HG03066 (cell line): ENCODE measurements around the gene SLC5A5.

Experiments
- ATAC-seq: cut with Tn5 transposase; IDR thresholded peaks from one replicate; pipeline ENCODE4 v1.9.1; 2021; ENCODE audit warnings: low read depth; ENCODE audit not compliant: unreplicated experiment

The SLC5A5 gene

GRCh38 chr19:17846146-17846545, 25.6 kb upstream of the SLC5A5 start:
- no peak for ATAC-seq

DNA sequence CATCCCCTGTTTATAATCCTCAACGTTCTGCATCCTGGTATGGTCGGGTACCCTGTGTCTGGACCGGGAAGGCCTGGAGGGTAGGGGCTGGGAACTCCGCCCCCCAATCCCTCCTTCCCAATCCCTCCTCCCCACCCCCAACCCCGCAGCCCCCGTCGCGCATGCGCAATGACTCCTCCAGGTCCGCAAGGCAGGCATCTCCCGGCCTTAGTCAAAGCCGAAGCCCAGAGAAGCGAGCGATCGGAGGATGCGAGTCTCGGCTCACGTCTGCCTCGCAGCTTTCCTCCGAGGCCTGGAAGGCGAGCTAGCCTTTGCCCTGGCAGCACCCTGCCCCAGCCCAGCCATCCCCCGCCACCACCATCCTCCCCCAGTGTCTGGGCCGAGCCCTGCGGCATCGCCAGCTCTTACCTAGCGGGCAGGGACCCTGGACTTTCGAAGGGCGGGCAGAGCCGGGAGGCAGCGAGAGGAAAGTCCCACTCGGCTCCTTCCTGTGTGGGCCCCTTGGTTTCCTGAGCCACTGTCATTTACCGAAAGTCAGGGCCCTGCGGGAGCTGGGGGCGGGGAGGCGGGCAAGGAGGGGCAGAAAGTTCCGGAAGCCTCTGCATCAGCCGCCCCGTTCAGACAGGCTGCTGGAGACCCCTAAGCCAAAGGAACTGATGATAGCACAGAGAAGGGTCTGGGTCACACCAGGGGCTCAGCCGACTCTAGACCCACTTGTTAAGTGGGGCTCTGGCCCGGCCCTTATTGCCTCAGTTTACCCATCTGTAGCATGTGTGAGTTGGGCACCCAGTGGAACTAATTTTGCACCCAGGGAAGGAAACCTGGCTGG, 24.0 kb upstream of the SLC5A5 start, which contains the start of gene JAK3:
TSS of gene JAK3 (minus strand) at position 445 of the 829 bp plus-strand sequence. CDS start 3,565 bp downstream, outside the sequence.
- no peak for ATAC-seq

GRCh38 chr19:17848595-17849292, 23.0 kb upstream of the SLC5A5 start:
- ATAC-seq, result no peak

- ATAC-seq, result no peak
These were observed 17.7 kb upstream of the SLC5A5 start for GRCh38 chr19:17854061-17854460.

DNA sequence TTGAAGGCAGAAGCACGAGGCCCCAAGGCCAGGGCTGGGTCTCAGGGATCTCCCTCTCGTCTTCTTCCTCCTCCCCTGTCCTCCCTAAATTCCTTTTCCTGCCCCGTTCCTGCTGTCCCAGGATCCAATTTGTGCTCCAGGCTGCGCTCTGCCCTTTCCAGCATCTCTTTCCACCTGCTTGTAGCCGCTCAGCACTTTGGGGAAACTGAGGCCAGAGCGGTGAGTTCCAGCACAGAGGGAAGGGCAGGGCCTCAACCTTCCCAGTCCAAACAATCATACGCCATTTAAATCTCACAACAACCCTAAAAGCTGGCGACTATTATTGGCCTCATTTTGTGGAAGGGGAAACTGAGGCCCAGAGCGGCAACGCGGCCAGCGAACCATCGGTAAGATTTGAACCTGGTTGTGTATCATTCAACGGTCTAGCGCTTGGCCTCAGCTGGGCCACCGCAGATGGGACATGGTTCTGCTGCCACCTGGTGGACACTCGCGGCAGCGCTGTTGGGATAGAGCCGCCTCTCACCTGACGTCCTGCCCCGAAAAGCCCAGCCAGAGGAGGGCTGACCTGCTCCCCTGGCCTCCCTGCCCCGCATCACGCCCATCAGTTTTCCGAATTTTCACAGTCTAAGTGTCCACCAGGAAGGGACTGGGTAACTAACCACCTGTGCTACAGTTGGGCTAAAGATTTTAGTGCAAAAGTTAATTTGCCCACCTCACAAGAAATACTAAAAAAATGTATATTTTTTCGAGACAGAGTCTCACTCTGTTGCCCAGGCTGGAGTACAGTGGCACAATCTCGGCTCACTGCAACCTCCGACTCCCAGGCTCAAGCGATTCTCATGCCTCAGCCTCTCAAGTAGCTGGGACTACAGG, 16.2 kb upstream of the SLC5A5 start:
- no peak for ATAC-seq

DNA sequence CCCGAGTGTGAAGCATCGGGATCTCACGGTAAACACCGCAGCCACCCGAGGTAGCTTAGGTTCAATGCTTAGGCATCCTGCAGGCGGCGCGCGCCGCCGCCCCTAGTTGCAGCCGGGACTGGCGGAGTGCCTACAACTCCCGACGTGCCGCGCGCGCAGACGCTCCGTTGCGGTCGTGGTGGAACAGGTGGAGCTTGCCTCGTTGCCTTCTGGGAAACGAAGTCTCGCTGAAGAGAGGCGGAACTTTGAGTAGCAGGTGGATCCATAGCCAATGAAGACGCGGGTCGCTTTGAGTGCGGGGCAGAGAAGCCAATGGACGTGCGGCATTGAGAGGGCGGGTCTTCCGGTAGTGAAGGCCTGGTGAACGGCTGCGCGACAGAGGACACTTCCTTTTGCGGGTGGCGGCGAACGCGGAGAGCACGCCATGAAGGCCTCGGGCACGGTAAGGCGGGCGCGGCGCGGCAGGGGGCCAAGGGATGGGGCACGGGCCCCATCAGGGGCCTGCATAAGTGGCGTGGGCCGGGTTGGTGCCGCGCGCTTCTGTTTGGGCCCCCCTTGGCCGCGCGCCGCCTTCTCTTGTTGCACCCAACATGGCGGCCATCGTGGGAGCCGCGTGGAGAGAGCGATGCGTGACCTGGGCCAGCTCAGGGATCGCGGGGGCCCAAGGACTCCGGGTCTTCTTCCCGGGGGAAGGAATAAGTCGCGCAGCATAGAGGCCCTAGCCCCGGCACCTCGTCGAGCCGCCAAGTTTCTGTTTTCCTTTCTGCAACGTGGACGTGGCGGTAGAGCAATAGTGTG, 12.0 kb upstream of the SLC5A5 start, which contains the start of gene RPL18A:
TSS of gene RPL18A (plus strand) at position 378 of the 798 bp plus-strand sequence. CDS start at position 425, 47 bp downstream.
- ATAC-seq, result peak; percentile 93

- ATAC-seq, result no peak
These were observed 11.3 kb upstream of the SLC5A5 start for GRCh38 chr19:17860331-17860992.

DNA sequence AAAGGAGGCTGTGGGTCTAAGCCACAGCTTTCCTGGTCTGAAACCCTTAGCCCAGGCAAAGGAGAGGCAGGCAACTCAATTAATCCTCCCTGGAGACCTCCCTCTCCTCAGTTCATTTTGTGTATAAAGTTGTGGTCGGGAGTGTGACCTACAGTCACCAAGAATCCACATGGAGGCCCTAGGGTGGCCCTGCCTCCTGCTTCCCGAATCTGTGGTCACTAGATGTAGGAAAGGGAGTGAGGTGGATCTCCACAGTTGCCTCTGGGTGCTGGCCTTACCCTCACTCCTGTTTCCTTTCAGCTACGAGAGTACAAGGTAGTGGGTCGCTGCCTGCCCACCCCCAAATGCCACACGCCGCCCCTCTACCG, 10.8 kb upstream of the SLC5A5 start:
- no peak for ATAC-seq

GRCh38 chr19:17861542-17862402, 10.0 kb upstream of the SLC5A5 start:
- no peak for ATAC-seq

DNA sequence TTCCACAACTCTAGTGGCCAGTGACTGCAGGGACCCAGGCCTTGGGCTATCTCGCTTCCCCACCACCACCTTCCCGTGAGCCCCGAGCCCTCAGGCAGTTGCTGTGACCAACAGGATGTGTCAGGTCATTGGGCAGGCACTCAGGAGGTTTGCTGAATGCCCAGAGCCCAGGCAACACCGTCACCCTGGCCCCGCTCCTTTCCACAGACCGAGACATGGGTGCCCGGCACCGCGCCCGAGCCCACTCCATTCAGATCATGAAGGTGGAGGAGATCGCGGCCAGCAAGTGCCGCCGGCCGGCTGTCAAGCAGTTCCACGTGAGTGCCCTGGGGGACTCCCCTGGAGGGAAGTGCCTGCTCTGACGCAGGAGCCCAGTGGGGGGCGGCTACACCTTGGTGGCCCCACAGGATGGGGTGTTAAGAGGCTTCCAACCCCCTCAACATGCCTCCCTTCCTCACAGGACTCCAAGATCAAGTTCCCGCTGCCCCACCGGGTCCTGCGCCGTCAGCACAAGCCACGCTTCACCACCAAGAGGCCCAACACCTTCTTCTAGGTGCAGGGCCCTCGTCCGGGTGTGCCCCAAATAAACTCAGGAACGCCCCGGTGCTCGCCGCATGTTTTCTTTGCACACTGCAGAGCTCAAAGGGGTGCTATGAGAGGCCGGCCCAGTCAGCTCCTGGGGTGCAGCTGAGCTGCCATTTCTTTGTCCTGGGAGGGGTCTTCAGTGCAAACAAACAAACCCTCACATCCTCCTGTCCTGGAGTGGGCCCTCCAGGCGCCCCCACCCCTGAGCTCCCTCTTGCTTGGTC, 8.8 kb upstream of the SLC5A5 start:
- ATAC-seq, result no peak

DNA sequence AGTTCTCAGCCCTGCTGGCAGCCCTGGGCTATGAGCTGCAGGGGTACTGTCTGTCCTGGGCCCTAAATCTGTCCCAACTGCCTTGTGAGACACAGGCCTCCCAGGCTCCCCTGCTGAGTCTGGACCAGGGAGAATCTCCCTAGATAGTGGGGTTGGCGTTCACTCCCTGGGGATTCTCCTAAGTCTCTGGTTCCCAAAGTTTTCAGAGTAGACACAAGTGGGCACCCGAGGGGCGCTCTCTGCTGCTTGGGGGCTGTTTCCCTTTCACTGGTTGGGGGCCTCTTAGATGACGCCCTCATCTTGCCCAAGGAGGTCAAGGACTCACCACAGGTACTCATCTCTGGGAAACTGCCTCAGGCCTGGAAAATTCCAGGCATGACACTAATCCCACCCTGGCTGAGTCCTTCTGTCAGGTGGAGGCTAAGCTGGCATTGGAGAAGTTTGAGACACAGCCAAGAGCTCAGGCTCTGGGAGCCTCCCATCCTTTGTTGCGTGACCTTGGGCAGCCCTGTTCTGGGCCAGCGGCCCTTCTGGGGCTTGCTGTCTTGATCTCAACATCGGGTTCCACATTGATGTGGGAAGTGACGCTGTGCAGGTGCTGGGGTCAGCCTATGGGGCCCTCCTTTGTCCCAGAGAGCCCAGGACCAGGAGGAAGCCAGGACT, 8.1 kb upstream of the SLC5A5 start:
- ATAC-seq, result no peak

DNA sequence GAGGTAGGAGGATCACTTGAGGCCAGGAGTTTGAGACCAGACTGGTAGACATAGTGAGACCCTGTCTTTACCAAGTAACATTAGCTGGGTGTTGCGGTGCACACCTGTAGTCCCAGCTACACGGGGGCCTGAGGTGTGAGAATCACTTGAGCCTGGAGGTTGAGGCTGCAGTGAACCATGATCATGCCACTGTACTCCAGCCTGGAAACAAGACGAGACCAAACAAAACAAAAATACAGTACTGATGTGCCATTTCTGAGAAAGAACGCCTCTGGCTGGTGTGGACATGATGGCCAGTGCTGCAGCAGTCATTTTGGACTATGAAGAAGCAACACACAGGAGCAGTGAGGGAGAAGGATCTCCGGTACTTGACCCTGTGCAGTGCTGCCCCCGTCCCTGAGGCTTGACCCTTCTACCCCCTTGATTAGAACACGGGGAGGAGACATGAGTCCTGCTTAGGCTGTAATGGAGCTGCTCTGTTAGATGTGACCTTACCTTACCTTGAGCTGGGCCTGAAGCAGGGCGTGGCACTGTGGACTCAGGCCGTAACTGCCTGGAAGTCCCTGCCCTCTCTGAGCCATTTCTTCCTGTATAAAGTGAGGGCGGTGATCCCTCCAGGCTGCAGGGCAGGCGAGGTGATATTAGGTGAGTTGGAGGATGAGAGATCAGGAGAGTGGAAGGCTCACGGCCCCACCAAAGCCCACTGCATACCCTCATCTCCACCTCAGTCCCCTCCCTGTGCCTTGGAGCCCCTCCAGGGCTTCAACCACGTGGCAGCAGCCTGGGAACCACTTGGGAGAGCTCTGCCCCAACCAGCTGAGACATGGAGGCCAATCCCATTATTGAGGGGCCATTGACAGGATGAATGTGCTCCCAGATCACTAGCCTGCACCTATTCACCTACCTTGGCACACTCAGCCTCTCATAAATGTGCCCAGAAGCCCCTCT, 6.1 kb upstream of the SLC5A5 start:
- no peak for ATAC-seq

DNA sequence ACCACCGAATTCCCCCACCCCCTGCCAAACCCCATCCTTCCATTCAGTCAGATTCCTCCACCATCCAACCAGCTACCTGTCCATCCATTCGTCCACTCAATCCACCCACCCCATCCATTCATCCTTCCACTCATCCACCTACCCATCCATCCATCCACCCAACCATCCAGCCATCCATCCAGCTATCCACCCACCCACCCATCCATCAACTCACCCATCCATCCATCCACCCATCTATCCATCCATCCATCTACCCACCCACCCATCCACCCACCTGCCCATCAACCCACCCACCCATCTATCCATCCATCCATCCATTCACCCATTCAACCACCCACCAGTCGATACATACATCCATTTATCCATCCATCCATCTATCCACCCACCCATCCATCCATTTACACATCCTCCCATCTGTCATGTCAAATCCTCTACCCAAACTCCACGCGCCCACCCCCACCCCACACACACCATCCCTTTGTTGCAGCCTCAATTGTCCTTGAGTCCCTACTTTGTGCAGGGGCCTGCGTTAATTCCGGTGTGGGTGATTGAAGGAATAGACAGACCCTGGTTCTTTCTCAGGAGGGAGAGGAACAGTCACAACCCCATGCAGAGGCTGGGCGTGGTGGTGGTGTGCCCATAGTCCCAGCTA, 5.3 kb upstream of the SLC5A5 start:
- ATAC-seq, result no peak

GRCh38 chr19:17866964-17867486, 4.7 kb upstream of the SLC5A5 start:
- no peak for ATAC-seq

DNA sequence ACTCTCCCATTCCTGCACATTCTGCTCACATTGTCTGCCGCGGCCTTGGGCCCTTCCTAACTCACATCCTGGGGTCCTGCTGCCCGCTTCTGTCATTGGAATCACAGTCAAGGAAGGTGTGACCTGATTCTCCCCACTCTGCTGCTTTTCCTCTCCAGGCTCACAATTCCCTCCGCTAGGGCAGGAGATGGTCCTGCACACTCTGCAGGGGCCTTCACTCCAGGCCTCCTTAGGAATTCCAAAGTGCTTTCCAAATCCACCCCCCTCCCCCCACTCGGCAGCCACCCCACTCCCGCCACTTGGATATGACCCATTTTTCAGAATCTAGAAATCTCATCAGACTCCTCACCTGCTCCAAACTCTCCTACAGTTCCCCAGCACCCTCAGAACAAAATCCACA, 3.1 kb upstream of the SLC5A5 start:
- ATAC-seq, result no peak
